Measurements from ENCODE around the gene SERPIND1.

The SERPIND1 gene

DNA sequence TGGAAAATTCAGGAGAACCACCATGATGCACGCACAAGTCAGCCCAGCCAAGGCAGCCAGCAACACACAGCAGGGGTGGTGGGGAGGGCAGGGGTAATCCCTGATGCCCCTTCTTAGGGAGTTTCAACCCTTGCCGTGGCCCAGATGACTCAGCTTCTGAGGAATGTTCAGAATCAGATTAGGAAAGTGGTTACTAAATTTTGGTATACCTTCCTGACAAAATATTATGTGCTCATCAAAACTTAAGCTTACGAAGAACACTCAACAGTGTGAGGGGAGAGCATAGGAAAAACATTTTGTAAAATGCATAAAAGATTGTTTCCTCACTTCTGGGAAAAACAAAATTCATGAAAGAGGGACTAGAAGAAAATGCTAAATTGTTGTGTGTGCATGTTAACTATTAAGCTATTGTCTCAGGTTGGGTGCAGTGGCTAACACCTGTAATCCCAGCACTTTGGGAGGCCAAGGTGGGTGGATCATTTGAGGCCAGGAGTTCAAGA, 32.1 kb downstream of the SERPIND1 start:
- TF ChIP-seq EZH2phosphoT487 (IDR thresholded peaks at IDR 0.05; ENCODE audit: borderline replicate concordance): no peak
- TF ChIP-seq, protein P1, sequence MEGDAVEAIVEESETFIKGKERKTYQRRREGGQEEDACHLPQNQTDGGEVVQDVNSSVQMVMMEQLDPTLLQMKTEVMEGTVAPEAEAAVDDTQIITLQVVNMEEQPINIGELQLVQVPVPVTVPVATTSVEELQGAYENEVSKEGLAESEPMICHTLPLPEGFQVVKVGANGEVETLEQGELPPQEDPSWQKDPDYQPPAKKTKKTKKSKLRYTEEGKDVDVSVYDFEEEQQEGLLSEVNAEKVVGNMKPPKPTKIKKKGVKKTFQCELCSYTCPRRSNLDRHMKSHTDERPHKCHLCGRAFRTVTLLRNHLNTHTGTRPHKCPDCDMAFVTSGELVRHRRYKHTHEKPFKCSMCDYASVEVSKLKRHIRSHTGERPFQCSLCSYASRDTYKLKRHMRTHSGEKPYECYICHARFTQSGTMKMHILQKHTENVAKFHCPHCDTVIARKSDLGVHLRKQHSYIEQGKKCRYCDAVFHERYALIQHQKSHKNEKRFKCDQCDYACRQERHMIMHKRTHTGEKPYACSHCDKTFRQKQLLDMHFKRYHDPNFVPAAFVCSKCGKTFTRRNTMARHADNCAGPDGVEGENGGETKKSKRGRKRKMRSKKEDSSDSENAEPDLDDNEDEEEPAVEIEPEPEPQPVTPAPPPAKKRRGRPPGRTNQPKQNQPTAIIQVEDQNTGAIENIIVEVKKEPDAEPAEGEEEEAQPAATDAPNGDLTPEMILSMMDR (conservative IDR thresholded peaks at IDR 0.05; ENCODE audit: low read length): no peak
- no peaks in the 10 kb centered on the region for H3K9me3 ChIP-seq (ENCODE audit: insufficient read depth, low read depth, low read length)
- H4K20me1 ChIP-seq (ENCODE audit: insufficient read depth, low read length, poor library complexity, severe bottlenecking): no peaks in the 10 kb centered on the region
- H2AFZ ChIP-seq (ENCODE audit: low read length): no peak overlapping the region
- no peaks in the 10 kb centered on the region for H3K79me2 ChIP-seq (ENCODE audit: insufficient read depth, low read length)
- no peaks in the 10 kb centered on the region for H3K27me3 ChIP-seq (ENCODE audit: insufficient read depth, low read length, poor library complexity, severe bottlenecking)
- no peak overlapping the region for H3K4me2 ChIP-seq (ENCODE audit: low read depth, low read length, poor library complexity, severe bottlenecking)
- peaks cover 6% of the 10 kb centered on the region for H3K4me1 ChIP-seq (ENCODE audit: insufficient read depth, low read length, poor library complexity, severe bottlenecking)
- no peaks in the 10 kb centered on the region for H3K9me2 ChIP-seq (replicated peaks; ENCODE audit: low read depth, low read length)
- H3K4me3 ChIP-seq (ENCODE audit: low read length, poor library complexity, severe bottlenecking): no peak overlapping the region
- H3K36me3 ChIP-seq (ENCODE audit: insufficient read depth, low read length): peaks cover 88% of the 10 kb centered on the region; the same call in 1 of the 2 replicates
- H3K9ac ChIP-seq (ENCODE audit: low read depth, low read length, poor library complexity, severe bottlenecking): no peak overlapping the region
- no peaks in the 10 kb centered on the region for H3F3A ChIP-seq (ENCODE audit: low read depth)

DNA sequence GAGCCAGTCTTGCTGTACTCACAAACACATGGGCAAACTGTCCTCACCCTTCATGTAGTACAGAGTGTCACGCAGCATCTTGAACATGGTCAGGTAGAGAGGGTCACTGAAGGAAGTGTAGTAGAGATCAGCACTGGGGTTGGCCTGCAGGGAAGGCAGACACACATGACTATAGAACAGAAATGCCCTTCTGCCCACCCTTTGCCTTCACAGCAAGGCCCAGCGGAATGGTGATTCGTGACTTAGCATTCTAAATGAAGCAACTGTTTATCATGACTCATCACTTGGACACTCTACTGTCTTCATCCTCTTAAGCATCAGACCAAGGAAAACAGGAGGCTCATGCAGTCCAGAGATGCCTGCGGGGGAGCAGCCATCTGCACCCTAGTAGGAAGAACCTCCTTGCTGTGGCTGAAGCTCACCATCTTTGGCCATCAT, 33.4 kb downstream of the SERPIND1 start:
- no peaks in the 10 kb centered on the region for H3K79me2 ChIP-seq (ENCODE audit: insufficient read depth, low read length)
- H3K27me3 ChIP-seq (ENCODE audit: insufficient read depth, low read length, poor library complexity, severe bottlenecking): no peaks in the 10 kb centered on the region
- H3K9ac ChIP-seq (ENCODE audit: low read depth, low read length, poor library complexity, severe bottlenecking): no peak overlapping the region
- H2AFZ ChIP-seq (ENCODE audit: low read length): no peak overlapping the region
- TF ChIP-seq, protein P1 (conservative IDR thresholded peaks at IDR 0.05; ENCODE audit: low read length): no peak
- no peak for TF ChIP-seq EZH2phosphoT487 (IDR thresholded peaks at IDR 0.05; ENCODE audit: borderline replicate concordance)
- H3K9me2 ChIP-seq (replicated peaks; ENCODE audit: low read depth, low read length): no peaks in the 10 kb centered on the region
- no peaks in the 10 kb centered on the region for H4K20me1 ChIP-seq (ENCODE audit: insufficient read depth, low read length, poor library complexity, severe bottlenecking)
- H3F3A ChIP-seq (ENCODE audit: low read depth): no peaks in the 10 kb centered on the region
- H3K36me3 ChIP-seq (ENCODE audit: insufficient read depth, low read length): peaks cover 86% of the 10 kb centered on the region; the same call in 1 of the 2 replicates
- no peaks in the 10 kb centered on the region for H3K9me3 ChIP-seq (ENCODE audit: insufficient read depth, low read depth, low read length)
- no peak overlapping the region for H3K4me3 ChIP-seq (ENCODE audit: low read length, poor library complexity, severe bottlenecking)
- H3K4me1 ChIP-seq (ENCODE audit: insufficient read depth, low read length, poor library complexity, severe bottlenecking): peaks cover 6% of the 10 kb centered on the region
- H3K4me2 ChIP-seq (ENCODE audit: low read depth, low read length, poor library complexity, severe bottlenecking): no peak overlapping the region

DNA sequence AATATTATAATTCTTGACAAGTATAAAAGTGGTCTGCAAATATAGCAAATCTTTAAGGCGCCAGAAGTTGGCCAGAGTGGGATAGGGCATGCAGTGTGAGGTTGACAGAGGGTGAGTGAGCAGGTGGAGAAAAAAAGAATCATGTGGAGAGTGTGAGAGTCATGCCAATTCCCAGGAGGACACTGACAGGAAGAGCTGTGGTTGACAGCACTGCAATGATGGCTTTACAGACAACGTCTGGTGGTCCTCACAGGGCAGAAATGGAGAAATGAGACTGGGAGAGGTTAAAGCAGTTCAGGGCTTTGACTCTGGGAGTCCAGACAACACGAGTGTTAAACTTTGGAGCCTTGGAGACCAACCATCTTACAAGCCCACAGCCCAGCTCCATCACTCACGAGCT, 34.9 kb downstream of the SERPIND1 start:
- Histone ChIP-seq H3K79me2 (ENCODE audit: insufficient read depth, low read length) (no peaks in the 10 kb centered on the region), H3K9ac (ENCODE audit: low read depth, low read length, poor library complexity, severe bottlenecking) (no peak overlapping the region), H3K36me3 (ENCODE audit: insufficient read depth, low read length) (peaks cover 83% of the 10 kb centered on the region; the same call in 1 of the 2 replicates), H3K4me3 (ENCODE audit: low read length, poor library complexity, severe bottlenecking) (no peak overlapping the region), H3K27me3 (ENCODE audit: insufficient read depth, low read length, poor library complexity, severe bottlenecking) (no peaks in the 10 kb centered on the region), H3K4me2 (ENCODE audit: low read depth, low read length, poor library complexity, severe bottlenecking) (peak overlapping the region; percentile 21), H3K4me1 (ENCODE audit: insufficient read depth, low read length, poor library complexity, severe bottlenecking) (peaks cover 6% of the 10 kb centered on the region), H3K9me2 (replicated peaks; ENCODE audit: low read depth, low read length) (no peaks in the 10 kb centered on the region), H2AFZ (ENCODE audit: low read length) (no peak overlapping the region), H4K20me1 (ENCODE audit: insufficient read depth, low read length, poor library complexity, severe bottlenecking) (no peaks in the 10 kb centered on the region), H3K9me3 (ENCODE audit: insufficient read depth, low read depth, low read length) (no peaks in the 10 kb centered on the region), H3F3A (ENCODE audit: low read depth) (no peaks in the 10 kb centered on the region)
- TF ChIP-seq, protein P1 (conservative IDR thresholded peaks at IDR 0.05; ENCODE audit: low read length): no peak
- TF ChIP-seq EZH2phosphoT487 (IDR thresholded peaks at IDR 0.05; ENCODE audit: borderline replicate concordance): no peak
